Amniotic epithelial cell (primary cell): Measurements from ENCODE around the gene EDN3.

Experiments used
- DNase-seq: peaks from one replicate; pipeline ENCODE4 v3.0.0-alpha.2; 2010; ENCODE audit warnings: low read depth

The EDN3 gene

DNA sequence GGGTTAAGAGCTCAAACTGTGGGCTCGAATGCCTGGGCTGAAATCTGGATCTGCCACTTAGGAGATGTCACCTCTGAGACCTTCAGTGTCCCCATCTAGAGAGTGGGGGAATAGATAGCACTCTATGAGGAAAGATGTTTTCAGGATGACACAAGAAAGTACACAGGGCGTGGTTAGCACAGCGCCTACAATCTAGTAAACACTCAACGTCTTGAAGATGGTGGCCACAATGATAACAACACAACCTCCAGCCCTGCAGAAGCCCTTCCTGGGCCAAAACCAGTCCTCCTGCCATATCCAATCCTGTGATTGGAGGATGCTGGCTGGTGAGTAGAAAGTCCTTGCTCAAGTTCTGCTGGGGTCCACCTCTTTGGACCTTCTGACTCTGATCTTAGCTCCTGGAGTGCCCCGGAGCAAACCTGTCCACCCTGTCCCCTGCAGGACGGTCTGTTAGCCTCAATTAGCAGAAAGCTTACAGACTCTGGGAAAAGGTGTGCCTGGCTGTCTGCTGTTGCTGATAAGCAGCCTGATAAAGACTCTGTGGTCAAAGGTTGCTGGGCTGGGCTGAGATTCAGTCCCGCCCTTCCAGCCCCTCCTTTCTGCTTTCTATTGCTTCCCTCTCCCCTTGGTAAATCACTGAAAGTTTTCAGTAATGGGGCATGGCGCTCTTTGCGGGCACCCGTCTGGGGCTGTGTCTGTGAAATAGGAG is 8.2 kb downstream of the EDN3 start:
- DNase-seq, result no peak

DNA sequence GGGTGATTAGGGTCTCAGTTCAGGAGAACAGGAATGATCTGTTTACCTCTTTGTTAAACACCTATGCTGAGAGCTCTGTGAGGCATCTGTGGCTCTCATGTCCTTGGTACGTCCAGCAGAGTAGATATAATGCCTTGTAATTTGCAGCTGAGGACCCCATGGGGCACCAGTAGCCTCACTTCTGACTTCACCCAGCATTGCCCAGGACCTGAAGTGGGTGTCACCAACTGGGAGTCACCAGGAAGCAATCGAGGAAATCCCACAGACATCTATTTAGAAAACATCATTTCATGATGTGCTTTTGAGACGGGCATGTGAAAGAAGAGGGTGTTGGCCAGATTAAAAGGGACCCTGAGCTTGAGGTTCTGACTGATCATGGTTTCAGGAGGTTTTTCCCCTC is 8.8 kb downstream of the EDN3 start:
- DNase-seq, result no peak

DNA sequence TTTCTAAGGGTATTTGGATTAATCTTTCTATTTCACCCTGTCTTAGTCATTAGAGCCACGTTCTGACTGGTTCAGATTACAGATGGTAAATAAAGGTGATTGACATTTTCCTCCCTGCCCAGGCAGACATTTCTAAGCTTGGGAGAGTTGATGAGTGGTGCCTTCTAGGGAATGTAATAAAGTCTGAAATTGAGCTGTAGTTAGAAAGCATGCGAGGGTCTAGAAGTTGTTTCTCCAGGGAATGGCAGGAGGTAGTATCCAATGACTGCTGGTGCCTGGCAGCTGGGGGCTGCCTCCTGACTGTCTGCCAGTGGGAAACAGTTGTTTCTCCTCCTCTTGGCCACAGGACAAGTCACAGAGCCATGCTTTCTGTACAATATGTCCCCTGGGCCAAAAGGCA is 14.6 kb downstream of the EDN3 start:
- no peak for DNase-seq

DNA sequence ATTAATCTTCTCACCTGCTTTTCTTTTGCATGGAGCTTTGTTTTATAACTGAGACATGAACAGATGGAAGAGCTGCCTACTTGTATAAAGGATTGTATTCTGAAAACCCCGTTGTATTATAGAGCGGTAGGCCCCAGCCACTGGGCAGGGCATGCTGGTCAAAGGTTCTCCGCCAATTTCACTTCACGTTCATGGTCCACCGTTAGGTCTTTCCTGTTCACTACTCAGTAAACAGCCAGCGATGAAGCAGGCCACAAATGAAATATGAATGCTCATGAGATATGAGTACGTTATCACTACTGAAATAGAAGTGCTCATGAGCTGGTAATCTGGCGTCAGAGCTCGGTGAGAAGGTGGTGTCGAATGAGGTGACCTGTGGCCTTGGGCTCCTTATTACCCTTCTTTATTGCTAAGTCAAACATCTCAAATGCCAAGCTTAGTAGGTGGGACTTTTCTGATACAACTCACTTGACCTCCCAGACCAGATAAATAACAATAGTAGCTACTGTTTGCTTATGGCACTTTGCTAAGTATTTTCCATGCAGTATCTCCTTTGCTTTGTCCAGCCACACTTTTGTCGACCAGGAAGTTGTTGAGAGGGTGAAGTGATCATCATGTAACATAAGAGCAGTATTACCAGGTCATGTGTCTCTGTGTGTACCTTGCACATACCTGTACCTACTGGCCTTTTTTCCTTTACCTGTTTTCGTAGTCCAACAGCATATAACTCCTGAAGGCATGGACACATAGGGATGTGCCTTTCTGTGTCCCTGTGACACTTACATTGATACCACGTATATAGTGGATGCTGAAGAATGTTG is 16.7 kb downstream of the EDN3 start:
- no peak for DNase-seq

DNA sequence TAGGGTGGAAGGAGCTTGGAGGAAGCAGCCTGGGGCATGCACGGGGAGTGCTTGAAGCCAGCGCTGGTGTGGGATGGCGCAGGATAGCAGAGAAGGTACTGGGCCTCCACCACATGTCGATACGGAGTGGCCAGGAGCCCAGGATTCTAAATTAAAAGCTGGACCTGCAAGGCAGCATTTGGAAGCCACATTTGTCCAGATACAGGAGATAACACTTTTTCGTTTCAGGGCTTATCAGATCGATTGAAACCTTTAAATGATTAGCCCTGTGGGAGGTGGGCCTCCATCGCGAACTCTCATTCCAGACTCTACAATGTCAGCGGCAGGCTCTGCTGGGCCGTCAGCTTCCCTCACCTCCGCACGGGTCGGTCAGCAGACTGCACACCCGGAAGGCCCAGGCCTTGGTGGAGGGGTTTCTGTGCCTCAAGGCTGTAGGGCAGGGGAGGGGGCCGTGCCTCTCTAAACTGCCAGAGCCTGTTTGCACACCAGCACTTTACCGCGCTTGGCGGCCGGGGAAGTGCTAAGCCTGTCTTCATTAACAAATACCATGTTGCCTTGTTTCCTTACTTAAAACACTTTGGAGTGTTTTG is 17.9 kb downstream of the EDN3 start:
- no peak for DNase-seq

DNA sequence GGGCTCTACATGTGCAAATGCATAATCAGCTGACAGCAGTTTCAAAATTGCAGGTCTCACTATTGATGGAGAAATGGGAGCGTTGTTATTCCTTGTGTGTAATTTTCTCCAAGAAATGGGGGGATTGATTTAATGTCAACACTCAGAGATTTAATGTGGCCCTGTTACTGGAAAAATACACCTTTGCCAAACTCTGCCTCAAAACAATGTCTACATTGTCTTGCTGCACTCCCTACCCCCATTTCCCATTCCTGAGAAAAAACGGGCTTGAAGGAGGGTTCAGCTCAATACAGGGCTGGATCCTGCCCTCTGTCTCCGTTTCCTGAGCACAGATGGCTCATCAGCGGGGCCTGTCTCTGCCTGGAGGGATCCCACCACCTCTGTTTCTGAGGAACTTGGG is 18.4 kb downstream of the EDN3 start:
- no peak for DNase-seq

DNA sequence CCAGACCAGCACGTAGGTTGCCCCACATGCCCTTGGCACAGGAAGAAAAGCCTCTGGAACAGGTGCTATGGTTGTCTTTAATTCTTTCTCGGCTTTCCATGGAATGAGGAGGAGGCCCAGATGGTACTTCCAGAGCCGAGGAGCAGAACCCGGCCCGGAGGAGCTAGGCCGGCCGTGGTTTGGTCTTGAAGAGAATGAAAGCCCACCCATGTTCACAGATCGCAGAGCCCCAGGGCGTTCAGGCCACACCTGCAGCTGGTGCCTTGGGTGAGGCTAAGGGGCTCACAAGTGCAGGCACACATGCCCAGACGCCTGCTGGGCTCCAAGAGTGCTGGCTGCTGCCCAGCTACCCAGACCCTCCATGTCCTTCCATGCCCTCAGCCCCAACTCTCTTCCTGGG is 20.0 kb downstream of the EDN3 start:
- no peak for DNase-seq

DNA sequence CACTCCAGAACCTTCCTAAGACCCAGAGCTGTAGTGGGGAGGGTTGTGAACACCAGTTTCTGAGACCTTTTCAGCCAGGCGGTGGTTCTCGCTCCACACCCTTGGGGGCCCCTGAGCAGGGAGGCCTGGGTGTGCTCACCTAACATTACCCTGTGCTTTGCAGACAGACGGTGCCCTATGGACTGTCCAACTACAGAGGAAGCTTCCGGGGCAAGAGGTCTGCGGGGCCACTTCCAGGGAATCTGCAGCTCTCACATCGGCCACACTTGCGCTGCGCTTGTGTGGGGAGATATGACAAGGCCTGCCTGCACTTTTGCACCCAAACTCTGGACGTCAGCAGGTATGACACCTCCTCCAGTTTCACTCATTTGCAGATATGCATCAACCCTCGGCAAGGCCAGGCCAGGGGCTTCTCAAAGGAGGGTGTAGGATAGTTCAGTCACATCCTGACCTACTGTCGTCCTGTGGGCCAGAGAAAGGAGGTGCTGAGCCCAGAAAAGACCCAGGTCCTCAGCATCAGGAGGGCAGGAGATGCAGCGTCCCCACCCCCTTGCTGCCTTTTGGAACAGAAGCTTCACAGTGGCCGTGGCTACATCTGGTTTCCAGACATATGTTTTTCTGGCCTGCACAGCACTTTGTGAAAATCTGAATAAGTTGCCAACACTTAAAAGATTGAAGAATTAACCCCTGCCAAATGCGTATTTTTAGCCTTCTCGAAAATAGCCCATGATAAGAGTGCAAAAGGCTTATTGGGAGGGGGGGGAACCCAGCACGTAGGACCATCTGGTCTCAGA is 20.6 kb downstream of the EDN3 start:
- DNase-seq, result no peak

DNA sequence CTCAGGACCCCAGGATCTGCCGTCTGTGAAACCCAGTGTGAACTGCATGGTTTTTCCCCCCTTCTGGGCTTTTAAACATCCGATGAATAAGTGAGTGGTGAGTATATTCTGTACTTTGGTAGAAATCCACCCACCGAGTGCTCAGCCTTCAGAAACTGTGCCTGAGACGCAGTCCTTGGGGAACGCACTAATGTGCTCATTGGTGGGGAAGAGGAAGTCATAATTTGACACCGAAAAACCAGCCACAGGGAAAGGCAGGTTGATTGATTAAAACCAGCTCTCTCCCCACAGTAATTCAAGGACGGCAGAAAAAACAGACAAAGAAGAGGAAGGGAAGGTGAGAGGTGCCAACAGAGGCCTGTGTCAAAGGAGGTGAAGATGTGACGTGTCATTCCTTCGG is 21.7 kb downstream of the EDN3 start:
- DNase-seq, result no peak

DNA sequence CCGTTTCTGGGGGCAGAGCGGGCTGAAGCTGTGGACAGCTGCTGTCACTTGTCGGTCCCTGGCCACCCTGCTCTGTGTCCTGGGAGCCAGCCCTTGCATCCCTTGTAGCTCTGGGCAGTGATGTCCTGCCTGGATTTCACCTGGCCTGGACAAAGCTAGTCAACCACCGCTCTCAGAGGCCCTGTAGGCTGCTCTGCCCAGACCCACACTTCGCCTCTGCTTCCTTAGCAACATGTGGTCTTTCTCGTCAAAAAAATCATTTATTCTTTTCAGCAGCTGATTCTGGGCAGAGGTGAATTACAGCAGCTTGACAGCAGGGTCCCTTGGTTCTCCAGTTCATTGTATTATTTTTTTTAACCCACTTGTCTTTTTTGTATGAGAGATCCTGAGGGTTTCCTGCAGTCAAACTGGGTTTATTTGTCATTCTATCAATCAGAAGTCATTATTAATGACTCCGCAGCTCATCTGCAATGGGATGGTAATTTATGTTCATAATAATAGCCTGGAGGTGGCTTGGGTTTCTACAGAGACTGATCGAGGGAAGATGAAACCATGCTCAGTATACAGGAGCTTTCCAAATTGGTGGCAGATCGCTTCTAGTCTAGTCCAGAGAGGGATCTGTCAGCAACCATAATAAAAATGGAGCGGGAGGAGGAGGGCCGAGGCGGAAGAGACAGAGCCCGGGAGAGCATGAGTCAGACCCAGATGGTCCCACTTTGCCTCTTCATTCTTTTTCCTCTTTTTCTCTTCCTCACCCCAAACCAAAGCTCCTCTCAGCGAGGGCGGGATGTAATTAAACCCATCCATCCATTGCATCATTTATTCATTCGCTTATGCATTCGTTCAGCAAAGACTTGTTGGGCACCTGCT is 22.4 kb downstream of the EDN3 start:
- no peak for DNase-seq

DNA sequence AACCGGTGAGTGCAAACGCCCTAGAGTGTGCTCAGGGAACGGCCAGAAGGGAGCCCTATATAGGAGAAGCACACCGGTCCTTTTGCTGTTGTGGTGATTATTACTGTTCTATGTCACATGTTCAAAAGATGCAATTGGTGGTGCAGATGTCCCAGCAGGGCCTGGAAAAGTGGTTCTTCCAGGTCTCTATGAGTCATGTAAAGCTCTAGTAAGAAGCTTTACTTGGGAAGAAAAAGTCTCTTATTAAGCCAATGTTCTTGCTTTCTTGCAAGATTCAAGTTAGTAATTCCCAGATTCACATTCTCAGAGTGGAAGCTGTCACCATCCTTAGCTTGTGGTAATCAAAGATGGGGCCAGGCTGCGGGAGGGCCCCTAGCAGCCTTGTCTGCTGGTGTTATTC is 23.3 kb downstream of the EDN3 start:
- DNase-seq, result no peak

DNA sequence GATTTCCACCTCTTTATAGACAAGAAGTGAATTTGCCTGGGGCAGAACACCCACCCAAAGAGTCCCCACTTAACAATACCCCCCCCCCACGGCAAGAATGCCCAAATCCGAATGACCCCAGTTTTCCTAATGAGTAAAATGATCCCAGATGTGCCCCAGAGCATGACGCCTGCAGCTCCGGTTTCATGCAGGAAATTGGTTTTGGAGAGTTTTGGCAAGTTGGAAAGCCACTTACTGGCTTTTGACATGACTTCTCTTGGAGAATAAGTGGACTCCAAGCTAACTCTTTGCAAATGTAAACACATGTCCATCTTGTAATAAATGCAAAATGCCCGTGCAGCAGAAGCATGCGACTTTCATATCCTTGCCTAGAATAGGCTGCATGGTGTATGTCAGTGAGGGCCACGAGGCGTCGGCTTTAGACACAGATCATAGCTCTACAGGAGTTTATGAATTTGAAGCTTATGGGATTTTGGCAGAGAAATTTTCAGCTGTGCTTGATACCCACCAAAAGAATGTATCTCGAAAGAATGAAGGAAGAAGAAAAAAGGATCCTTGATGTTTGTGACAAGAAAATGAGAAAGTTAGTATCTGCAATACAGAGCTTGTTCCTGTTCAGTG is 24.2 kb downstream of the EDN3 start:
- DNase-seq, result no peak

DNA sequence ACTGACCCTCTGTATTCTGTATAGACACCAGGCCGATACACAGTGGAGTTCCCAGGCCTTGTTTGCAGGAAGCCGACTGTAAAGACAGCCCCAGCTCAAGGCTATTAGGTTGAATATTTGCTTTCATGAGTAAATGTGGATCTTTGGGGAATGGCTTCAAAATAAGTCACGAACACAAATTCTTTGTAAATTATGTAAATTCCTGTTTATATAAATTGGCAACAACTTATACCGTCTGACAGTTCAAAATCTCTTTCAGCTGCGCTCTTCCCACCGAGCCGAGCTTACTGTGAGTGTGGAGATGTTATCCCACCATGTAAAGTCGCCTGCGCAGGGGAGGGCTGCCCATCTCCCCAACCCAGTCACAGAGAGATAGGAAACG is 24.7 kb downstream of the EDN3 start:
- DNase-seq, result no peak

DNA sequence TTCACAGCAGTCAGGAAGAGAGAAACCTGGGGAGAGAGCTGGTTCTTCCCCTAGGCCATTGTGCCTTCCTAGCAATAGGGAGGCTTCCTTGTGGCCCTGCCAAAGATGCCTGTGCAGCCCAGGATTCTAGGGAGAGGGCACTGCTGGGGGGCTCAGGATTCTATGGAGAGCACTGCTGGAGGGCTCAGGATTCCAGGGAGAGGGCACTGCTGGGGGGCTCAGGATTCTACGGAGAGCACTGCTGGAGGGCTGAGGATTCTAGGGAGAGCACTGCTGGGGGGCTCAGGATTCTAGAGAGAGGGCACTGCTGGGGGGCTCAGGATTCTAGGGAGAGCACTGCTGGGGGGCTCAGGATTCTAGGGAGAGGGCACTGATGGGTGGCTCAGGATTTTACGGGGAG is 25.8 kb downstream of the EDN3 start:
- DNase-seq, result no peak

DNA sequence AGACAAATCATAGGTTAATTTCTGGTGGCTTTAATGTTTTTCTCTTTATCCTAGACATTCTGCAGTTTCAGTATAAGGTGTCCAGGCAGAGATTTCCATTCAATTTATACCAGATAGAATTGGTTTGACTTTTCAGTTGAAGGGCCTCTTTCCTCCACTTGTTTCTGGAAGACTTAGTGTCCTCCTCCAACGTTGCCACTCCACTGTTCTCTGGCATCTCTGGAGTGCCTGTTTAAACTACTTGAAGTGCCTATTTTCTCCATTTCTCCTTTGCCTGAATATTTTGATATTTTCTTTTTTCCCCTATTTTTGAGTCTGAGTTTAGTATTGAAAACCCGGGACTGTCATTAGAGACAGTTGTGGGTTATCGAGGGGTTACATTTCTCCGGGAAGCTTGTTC is 27.7 kb downstream of the EDN3 start:
- no peak for DNase-seq

DNA sequence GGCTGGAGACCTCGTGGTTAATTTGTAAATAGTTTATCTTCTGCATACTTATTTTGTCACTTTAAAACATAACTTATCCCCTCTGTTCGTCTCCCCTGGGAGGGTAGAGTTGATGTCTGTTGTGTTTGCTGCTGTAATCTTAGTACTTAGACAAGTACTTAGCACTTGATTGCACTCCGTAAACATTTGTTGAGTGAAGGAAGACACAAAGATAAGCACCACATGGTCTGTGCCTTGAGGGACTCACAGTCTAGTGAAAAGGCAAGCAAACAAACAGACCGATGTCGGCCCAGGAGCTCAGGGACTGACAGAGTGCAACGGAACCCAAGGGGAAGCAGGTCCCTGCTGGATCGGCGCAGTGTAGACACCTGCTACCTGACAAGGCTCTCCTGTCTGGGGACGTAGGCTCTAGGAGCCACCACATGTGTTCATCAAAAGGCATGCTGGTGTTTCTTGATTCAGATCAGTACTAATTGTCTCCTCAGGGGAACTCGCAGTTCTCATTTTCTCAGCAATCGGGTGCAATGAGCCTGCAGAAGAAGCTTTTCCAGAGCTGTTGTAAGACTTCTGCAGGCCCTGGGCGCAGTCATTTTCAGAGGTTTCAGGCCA is 31.4 kb downstream of the EDN3 start:
- DNase-seq, result no peak

DNA sequence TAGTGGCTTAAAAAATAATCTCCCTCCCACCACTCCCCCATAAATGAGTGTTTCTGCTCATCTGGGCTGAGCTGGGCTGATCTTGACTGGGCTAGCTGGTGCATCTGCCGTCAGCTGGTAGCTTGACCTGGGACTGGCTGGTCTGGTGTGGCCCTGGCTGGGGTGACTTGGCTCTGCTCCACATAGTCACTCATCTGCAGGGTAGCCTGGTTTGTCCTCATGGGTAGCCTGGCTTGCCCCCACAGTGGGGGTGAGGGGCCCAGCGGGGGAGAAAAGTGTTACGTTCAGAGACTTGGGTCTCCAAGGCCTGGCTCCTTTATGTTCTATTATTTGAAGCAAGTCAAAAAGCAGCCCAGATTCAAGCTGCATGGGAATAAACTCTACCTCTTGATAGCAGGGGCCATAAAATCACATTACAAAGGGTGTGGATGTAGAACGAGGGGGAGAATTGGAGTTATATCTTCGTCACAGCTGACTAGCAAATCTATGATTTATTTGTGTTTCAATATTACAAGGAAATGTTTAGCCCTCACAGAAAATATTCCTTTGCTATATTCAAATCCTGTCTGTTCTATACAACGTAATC is 32.9 kb downstream of the EDN3 start:
- no peak for DNase-seq

DNA sequence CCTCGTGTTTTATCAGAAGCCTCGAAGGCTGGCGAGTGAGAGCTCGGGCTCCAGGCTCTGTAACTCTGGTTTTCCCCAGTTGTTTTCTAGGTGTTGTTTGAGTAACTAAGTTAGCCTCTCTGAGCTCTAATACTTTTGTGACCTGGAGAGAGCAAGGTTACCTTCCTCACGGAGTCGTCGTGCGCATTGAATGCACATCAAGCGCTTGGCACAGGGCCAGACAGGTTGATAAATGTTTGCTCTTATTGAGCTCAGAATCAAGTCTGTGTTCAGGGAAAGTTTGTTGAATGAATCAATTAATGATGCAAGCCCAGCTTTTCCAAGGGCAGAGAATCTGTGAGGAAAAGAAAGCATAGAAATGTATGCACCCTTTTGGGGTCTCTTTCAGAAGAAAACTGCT is 33.5 kb downstream of the EDN3 start:
- no peak for DNase-seq

DNA sequence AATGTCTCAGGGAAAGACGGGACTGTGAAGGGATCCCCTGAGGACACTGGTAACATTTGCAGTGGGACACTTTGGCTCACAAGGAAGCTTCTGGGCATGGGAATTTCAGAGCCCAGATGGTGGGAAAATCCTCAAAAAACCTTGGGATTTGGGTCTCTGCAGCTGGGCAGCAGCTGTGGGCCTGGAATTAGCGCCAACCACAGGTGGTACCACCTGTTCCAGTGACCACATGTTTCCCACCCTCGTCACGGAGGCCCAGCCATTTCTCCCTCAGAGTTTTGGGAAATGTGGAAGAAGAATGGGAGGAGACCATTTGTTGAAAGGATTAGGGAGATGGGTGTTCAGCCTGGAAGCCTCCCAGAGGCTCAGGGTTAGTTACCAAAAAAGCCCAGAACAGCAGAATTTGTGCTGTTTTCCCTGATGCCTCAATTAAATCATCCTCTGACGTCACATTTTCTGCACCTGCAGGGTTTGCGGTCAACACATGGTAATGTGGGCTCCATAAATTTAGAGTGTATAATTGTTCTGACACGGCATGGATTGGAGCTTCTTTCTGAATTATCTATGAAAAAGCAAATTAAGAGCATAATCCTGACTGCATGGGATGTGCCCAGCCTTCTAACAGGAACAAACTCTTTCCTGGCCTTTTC is 34.4 kb downstream of the EDN3 start:
- DNase-seq, result no peak

DNA sequence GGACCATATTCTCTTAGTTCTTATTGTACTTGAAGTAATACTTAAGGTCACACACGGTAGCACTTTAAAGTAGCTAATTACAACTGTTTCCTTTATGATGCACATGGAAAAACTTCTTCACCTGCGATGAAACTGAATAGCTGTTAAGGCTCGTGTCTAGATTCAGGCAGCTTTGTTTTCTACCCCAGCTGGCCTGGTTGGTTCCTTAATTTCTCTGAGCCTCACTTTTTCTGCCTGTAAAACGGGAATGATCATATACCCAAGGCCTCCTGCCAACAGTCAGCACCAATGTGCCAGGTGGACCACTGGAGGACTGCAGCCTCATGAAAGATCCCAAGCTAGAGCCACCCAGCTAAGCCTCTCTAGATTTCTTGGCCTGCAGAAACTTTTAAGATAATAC is 35.0 kb downstream of the EDN3 start:
- no peak for DNase-seq
